ENCODE measurements around the gene CDH12.

DNA sequence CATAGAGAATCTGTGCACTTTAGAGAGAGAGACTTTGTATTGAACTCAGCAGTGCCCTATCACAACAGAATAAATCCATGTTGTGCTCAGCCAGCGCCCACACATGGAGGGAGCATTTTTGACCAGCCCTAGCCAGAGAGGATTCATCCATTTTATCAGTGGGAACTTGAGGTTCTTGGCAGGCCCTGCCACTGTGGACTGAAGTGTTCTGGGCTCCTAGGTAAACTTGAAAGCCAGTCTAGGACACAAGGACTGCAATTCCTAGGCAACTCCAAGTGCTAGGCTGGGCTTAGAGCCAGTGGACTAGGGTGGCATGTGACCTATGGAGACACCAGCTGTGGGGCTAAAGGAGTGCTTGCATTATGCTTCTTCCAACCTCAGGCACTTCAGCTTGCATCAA, 523.5 kb downstream of the CDH12 start:
- TF ChIP-seq, protein P1, sequence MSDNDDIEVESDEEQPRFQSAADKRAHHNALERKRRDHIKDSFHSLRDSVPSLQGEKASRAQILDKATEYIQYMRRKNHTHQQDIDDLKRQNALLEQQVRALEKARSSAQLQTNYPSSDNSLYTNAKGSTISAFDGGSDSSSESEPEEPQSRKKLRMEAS (IDR thresholded peaks at IDR 0.05), result no peak
- no peak for TF ChIP-seq RAD21 (IDR thresholded peaks at IDR 0.05; ENCODE audit: low read depth)
- no peak for TF ChIP-seq CREB1 (IDR thresholded peaks at IDR 0.05; ENCODE audit: low read depth)
- TF ChIP-seq YY1 (IDR thresholded peaks at IDR 0.05; ENCODE audit: low read depth), result no peak
- TF ChIP-seq, protein P2, sequence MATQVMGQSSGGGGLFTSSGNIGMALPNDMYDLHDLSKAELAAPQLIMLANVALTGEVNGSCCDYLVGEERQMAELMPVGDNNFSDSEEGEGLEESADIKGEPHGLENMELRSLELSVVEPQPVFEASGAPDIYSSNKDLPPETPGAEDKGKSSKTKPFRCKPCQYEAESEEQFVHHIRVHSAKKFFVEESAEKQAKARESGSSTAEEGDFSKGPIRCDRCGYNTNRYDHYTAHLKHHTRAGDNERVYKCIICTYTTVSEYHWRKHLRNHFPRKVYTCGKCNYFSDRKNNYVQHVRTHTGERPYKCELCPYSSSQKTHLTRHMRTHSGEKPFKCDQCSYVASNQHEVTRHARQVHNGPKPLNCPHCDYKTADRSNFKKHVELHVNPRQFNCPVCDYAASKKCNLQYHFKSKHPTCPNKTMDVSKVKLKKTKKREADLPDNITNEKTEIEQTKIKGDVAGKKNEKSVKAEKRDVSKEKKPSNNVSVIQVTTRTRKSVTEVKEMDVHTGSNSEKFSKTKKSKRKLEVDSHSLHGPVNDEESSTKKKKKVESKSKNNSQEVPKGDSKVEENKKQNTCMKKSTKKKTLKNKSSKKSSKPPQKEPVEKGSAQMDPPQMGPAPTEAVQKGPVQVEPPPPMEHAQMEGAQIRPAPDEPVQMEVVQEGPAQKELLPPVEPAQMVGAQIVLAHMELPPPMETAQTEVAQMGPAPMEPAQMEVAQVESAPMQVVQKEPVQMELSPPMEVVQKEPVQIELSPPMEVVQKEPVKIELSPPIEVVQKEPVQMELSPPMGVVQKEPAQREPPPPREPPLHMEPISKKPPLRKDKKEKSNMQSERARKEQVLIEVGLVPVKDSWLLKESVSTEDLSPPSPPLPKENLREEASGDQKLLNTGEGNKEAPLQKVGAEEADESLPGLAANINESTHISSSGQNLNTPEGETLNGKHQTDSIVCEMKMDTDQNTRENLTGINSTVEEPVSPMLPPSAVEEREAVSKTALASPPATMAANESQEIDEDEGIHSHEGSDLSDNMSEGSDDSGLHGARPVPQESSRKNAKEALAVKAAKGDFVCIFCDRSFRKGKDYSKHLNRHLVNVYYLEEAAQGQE (IDR thresholded peaks at IDR 0.05; ENCODE audit: low read depth), result no peak
- TF ChIP-seq NFIC (IDR thresholded peaks at IDR 0.05), result no peak
- TF ChIP-seq TAF1 (IDR thresholded peaks at IDR 0.05; ENCODE audit: low read depth), result no peak
- no peak for TF ChIP-seq ZBTB7A (IDR thresholded peaks at IDR 0.05; ENCODE audit: low read depth)
